Inflammatory macrophage treated with lipopolysaccharide for 1 hour (primary cell): ENCODE results near the gene PHACTR4.
"Not testable (repeated sequence)": the region's sequence is repeated elsewhere in the genome, so short reads cannot be mapped to it uniquely, and the experiment has no call there.

Experiments
- DNase-seq, 2 donors: peaks; one replicate each; pipeline ENCODE4 v3.0.0-alpha.2; 2020 to 2022

Gene PHACTR4

DNA sequence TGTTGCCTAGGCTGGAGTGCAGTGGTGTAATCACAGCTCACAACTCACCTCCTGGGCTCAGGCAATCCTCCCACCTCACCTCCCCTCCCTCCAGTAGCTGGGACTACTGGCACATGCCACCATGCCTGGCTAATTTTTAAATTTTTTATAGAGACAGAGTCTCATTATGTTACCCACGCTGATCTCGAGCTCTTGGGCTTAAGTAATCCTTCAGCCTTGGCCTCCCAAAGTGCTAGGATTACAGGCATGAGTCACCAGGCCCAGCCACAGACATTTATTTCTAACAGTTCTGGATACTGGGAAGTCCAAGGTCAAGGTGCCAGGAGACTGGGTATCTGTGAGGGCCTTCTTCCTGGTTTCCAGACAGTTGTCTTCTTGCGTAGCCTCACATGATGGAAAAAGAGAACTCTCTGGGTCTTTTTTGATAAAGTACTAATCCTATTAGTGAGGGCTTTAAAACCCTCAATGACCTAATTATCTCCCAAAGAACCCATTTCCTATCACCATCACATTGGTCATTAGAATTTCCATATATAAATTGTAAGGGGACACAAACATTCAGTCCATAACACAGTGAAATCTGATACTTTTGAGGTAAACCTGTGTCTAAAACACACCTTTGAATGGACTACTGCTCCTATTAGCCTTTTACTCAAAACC is 67.9 kb downstream of the PHACTR4 start:
- DNase-seq = peak; percentile 65 to 80

DNA sequence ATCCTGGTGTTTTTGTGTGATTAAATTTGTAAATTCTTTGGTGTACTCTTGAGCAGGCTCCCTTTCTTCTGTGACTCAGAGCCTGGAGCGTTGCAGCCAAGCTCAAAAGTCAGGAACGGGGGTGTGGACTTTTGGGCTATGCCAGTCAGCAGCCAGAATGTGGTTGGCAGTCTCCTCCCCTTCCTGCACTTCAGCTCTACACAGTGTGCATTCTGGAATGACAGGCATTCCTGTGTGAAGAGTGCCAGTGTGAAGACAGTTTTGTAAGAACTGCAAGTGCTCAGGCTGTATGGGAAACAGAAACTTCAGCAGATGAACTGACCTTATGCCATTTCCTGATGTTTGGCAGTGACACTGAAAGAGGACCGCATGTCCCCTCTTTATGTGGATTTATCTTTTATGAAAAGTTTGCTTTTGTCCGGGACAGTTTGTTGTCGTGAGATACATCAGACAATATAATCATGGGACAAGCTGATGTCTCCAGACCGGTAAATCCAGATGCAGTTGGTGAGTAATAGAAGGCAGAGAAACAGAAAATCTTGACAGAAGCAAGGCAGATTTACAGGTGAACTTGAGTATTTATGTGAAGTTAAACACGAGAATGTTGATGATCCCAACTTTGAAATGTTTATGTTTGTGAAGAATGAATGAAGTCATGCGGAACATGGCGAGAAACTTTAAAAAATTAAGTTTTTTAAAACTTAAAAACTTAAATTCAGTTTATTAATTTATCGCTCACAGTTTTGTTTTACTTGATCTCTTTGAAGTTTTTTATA is 68.6 kb downstream of the PHACTR4 start:
- DNase-seq = peak; percentile 87 to 96

DNA sequence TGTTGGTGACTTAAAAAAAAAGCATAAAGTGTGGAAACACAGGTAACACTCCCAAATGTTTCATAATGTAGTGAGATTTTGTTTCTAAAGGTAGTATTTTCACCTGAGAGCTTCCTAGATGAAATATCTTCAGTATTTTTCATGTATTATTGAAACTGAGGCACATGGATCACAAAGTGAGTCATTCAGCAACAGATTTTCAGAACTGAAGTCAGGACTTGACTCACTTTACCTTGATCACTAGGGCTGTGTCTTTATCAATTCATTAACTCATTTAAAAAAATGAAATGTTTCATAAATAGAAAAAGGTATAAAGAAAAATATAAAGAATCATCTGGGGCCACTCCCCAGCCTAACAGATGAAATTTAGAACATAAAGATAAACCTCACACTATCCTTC is 69.8 kb downstream of the PHACTR4 start:
- DNase-seq = no peak

DNA sequence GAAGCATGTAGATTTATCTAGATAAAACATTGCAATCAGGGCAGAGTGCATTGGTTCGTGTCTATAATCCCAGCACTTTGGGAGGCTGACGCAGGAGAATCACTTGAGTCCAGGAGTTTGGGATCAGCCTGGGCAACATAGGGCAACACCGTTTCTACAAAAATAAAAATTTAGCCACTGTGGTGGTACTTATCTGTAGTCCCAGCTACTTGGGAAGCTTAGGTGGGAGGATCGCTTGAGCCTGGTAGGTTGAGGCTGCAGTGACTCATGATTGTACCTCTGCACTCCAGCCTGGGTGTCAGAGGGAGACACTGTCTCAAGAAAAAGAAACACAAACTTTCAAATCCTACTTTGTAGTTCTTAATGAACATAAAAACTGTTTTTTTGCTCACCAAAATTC is 72.1 kb downstream of the PHACTR4 start:
- no peak for DNase-seq

DNA sequence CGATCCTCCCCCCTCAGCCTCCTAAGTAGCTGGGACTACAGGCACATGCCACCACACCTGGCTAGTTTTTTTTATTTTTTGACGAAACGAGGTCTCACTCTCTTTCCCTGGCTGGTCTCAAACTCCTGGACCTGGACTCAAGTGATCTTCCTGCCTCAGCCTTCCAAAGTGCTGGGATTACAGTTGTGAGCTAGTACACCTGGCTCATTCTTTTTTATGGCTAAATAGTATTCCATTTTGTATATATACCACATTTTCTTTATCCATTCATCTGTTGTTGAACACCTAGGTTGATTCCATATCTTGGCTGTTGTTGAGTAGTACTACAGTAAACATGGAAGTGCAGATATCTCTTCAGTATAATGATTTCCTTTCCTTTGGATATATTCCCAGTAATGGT is 74.0 kb downstream of the PHACTR4 start:
- DNase-seq = no peak

DNA sequence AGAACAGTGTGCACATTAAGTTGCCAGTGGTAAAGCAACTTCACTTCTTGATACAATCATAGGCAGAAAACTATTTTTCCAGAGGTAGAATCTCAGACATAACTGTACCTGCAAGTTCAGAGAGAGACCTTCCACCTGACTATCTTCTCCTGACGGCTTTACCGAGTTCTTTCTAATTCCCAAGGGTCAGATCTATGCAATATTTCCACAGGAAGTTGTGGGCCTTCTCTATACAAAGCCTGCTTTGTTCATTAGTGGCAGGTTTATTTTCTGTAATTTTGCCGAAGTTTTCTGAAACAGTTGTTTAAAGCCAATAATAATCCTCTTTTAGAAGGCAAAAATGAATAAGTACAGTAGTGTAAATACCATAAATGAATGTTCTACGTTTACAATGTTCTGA is 78.1 kb downstream of the PHACTR4 start:
- DNase-seq = no peak

DNA sequence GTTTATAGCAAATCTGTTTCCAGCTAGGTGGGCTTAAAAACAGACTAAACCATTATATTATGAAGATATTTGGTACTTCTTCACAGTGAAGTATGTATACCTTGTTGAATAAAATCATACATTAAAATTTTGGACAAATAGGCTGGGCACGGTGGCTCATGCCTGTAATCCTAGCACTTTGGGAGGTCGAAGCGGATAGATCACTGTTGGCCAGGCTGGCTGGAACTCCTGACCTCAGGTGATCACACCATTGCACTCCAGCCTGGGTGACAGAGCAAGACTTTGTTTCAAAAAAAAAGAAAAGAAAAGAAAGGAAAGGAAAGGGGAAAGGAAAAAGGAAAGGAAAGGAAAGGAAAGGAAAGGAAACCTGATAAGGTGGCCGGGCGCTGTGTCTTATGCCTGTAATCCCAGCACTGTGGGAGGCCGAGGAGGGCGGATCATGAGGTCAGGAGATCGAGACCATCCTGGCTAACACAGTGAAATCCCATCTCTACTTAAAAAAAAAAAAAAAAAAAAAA is 78.6 kb downstream of the PHACTR4 start:
- DNase-seq = not testable (repeated sequence)

DNA sequence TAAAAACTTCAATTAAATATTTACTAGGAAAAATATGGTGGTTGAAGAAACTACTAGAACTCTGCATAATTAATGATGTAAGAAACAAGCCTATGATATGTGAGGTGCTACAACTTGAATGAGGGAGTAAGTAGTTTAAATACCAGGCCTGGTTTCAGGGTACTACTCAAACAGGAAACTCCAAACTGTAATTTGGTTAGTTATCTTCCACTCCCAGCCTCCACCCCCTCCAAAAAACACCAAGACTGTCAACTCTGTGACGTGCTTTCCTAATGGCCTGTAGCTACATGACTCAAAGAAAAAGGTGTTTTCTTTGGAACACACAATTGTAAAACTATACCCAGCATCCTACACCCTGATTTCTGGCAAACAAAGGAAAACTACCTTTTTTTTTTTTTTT is 80.4 kb downstream of the PHACTR4 start:
- peak; percentile 12 to 36 for DNase-seq

DNA sequence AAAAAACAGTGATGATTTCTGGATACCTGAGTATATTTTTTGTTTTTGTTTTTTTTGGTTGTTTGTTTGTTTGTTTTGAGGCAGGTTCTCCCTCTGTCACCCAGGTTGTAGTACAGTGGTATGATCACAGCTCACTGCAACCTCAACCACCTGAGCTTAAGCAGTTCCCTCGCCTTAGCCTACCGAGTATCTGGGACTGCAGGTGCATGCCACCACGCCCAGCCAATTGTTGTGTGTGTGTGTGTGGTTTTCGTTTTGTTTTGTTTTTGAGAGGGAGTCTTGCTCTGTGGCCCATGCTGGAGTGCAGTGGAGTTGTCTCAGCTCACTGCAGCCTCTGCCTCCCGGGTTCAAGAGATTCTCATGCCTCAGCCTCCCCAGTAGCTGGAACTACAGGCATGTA is 81.0 kb downstream of the PHACTR4 start:
- no peak for DNase-seq

DNA sequence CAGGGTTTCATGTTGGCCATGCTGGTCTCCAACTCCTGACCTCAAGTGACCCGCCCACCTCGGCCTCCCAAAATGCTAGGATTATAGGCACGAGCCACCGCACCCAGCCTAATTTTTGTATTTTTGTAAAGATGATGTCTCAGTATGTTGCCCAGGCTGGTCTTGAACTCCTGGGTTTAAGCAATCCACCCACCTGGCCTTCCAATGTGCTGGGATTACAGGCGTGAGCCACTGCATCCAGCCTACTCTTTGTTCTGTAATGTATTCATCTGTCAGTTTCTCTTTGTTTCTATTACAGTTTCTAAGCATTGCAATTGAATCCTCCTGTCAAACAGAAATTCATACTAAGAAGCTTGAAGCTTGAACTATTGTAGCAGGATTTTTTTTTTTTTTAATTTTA is 81.5 kb downstream of the PHACTR4 start:
- no peak for DNase-seq

DNA sequence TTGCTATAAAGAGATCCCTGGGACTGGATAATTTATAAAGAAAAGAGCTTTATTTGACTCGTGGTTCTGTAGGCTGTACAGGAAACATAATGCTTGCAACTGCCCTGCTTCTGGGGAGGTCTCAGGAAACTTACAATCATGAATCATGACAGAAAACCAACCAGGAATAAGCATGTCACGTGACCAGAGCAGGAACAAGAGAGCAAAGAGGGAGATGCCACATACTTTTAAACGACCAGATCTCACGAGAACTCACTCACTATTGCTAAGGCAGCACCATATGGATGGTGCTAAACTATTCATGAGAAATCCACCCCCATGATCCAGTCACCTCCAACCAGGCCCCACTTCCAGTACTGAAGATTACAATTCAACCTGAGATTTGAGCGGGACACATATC is 86.5 kb downstream of the PHACTR4 start:
- DNase-seq = peak; percentile 23 to 30

DNA sequence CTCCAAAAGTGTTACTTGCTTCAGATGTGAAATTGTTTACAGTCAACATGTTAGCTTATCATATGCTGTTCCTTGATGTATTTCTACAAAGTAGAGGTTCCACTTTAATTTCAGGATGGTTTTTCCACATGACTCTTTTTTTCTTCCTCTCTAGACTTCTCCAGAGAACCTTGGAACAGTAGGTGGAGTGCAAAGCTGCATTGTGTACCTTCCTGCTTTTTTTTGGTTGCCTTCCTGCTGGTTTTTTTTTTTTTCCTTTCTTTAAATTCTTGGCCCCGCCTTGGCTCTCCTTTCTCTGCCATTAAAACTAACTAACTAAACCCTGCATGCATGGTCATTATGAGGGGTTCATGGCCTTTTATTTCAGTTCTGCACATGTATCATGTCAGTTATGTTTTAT is 88.1 kb downstream of the PHACTR4 start:
- DNase-seq = no peak

DNA sequence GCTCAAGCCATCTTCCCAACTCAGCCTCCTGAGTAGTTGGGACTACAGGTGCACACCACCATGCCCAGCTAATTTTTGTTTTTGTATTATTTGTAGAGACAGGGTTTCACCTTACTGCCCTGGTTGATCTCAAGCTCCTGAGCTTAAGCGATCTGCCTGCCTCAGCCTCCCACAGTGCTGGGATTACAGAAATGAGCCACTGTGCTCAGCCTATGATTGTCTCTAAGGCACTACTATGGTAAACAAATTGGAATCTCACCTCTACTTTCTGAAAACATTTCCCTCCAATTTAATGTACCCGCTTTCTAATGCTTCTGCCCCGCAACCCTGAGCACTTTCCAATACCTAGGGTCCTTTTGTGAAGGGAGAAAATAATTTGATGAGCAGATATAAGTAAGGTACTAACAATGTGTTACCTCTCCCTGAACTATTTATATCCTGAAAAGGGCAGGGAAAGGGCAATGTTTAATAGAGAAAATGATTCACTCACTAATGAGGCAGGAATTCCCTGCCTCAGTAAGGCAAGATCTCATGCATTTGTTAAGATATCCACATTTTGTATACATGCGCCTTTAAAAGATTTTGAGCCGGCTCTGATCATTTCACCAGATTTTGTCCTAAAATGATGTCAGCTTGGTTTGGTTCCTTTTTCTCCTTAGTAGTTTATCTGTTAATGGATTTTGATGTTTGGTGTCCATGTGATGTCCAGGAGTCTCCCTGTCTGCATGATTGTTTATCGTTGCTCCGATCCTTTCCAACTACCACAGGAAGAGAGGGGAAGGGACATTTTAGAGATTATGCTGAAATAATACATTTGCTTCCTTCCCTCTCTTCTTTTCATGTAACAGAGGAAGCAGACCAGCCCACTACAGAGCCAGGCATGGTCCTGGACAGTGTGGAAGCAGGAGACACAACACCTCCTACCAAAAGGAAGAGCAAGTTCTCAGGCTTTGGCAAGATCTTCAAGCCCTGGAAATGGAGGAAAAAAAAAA is 89.0 kb downstream of the PHACTR4 start:
- no peak for DNase-seq

DNA sequence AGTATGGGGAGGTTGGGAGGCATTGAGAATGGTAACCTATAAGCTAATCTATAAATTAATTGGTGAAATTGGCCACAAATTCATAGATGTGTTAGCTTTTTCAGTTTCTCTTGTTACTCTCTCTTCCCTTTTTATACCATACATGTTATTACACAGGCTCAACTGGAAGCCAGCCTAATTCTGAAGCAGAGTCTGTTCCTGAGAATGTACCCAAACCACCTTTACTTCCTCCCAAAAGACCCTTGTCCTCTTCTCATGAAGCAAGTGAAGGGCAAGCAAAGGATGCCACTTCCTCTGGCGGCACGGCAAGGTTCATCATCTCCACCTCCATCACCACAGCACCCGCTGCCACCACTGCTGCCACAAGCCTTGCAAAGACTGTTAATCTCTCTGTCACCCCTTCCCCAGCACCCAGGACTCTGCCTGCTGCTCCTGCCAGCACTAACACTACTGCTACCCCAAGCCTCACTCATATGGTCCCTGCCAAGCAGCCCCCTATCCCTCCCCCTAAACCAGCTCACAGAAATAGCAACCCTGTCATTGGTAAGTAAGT is 96.8 kb downstream of the PHACTR4 start:
- no peak for DNase-seq

DNA sequence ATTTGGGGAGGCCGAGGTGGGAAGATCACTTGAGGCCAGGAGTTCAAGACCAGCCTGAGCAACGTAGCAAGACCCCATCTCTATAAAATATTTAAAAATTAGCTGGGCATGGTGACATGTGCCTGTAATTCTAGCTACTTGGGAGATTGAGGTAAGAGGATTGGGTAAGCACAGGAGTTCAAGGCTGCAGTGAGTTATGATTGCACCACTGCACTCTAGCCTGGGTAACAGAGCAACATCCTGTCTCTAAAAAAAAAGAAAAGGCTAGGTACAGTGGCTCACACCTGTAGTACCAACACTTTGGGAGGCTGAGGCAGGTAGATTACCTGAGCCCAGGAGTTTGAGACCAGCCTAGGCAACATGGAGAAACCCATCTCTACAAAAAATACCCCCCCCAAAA is 100.6 kb downstream of the PHACTR4 start:
- no peak for DNase-seq

DNA sequence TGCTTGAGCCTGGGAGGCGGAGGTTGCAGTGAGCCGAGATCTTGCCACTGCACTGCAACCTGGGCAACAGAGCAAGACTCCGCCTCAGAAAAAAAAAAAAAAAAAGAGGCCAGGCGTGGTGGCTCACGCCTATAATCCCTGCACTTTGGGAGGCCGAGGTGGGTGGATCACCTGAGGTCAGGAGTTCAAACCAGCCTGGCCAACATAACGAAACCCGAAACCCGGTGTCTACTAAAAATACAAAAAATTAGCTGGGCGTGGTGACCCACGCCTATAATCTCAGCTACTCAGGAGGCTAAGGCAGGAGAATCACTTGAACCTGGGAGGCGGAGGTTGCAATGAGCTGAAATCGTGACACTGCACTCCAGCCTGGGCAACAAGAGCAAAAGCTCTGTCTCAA is 110.0 kb downstream of the PHACTR4 start:
- DNase-seq = not testable (repeated sequence)

DNA sequence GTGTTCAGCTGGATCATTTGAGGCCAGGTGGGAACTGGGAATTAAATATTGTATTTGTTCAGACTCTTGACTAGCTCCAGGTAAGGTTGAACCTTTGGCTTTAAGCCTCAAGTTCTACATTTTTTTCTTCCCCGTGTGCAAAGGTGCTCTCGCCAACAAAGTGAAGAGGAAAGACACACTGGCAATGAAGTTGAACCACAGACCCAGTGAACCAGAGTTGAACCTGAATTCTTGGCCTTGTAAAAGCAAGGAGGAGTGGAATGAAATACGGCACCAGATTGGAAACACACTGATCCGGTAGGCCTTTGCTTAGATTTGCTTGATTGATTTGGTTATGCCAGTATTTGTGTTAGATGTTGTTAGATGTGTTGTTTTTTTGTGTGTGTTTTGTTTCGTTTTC is 110.8 kb downstream of the PHACTR4 start:
- no peak for DNase-seq

DNA sequence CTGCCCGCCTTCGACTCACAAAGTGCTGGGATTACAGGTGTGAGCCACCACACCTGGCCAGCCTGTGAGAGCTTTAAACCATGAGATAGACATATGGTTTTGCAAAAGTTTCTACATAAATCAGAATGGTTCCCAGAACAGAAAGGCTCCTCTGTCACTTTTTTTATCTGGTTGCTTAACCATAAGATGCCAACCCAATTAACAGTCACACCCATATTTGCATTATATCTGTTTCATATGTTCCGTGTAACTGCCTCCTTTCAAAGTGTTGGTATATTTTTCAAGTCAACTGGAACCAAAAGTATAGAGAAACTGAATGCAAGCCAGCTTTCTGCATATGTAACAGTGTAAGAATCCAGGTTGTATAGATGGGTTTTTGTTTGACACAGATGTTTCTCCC is 112.6 kb downstream of the PHACTR4 start:
- DNase-seq = no peak

DNA sequence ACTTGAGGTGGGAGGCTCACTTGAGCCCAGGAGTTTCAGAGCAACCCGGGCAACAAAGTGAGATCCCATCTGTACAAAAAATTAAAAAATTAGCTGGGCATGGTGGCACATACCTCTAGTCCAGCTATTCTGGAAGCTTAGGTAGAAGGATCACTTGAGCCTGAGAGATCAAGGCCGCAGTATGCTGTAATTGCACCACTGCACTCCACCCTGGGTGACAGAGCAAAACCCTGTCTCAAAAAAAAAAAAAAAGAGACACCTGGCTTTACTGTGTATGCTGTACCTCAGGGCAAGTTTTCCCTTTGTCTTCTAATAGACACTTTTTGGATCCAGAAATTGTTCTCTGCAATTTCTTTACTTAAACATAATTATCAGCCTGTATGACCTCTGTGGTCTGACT is 113.2 kb downstream of the PHACTR4 start:
- DNase-seq = no peak

DNA sequence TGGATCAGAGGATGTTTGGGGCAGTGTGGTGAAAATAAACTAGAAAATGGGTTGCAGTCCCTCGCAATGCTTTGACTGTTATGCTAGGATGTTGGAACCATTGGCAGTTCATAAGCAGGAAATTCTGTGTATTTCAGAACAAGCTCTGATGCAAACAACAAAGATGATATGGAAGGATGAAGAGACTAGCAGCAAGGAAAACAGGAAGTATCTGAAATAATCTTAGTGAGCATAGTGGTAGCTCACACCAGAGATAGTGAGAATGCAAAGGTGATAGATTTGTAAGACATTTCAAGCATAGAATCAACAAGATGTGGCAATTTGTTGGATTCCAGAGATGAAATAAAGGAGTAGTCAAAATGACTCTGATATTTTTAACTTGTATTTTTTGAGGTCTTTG is 125.2 kb downstream of the PHACTR4 start:
- DNase-seq = no peak

DNA sequence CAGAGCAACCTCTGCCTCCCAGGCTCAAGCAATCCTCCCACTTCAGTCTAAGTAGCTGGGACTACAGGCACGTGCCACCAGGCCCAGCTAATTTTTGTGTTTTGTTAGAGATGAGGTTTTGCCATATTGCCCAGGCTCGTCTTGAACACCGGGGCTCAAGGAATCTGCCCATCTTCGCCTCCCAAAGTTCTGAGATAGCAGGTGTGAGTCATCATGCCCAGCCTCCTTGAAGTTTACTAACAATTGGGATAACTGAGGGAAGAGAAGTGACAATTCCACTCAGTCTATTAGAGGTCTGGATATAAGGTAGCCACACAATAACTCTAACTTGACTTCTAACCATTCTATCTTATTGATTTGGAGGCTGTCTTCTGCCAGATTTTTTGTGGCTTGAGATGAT is 130.0 kb downstream of the PHACTR4 start:
- DNase-seq = no peak

DNA sequence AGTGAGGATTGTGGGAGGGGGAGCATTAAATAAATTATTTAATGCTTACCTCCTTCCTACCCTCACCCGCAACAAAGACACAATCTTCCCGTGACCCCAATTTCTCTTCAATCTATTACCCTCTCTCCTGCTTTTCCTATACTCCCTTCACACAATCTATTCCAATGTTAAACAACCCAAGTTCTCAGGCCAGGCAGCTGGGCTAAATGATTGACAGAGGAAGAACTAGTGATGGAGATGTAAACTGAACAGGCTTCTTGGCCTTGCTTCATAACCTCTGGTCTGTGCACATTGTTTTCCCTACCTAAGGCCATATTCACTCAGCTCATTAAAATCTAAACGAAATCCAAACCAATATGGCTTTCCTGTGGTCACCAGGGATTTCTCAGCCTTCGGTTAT is 132.4 kb downstream of the PHACTR4 start:
- DNase-seq = no peak

DNA sequence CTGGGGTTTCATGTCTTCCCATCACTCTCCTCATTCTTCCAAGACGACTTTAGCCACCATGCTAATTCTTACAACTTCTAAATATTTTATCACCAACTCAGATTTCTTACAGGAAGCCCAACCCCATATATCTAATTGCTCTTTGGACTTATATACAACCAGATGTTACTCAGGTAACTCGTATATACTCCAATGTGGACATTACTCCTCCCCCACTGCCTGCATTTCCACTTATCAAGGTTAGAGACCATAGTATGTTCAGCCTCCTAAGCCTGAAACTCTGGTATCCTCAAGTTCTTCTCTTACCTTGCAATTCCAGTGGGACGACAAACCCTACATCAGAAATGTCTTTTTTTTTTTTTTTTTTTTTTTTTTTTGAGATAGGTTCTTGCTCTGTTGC is 133.6 kb downstream of the PHACTR4 start:
- no peak for DNase-seq
